Keratinocyte (primary cell): ENCODE measurements around the gene GRIP1. TPM values are rescaled to one million over a fixed set of nuclear protein-coding genes. Genes with fewer than 3 reads are reported as not detected.

Experiments used
- DNase-seq: peaks from one replicate; pipeline ENCODE4 v3.0.0-alpha.2; 2011; ENCODE audit warnings: low read depth, missing footprints, low spot score
- FAIRE-seq: peaks from 2 replicates; lab custom pipeline; 2011; peaks lifted over from hg19 to GRCh38; lab: Jason Lieb, UNC
- H2AFZ ChIP-seq: 2 replicates; pipeline ENCODE4 v1.6.0; 2012; ENCODE audit warnings: low read length, control low read depth, inconsistent platforms; ENCODE audit not compliant: control insufficient read depth
- H3K27ac ChIP-seq: 2 replicates; pipeline ENCODE4 v1.5.1; 2011; ENCODE audit warnings: low read length; ENCODE audit not compliant: control insufficient read depth, insufficient read depth
- H3K27me3 ChIP-seq: 3 replicates; pipeline ENCODE4 v1.6.0; 2011; ENCODE audit warnings: low read length; ENCODE audit not compliant: control insufficient read depth, insufficient read depth; ENCODE audit errors: extremely low read depth
- H3K36me3 ChIP-seq, 2 experiments: 2 replicates in 1 of 2; 3 replicates in 1 of 2; pipeline ENCODE4 v1.5.1; 2011; ENCODE audit warnings: low read length in 2 of 2, mild to moderate bottlenecking in 1 of 2; ENCODE audit not compliant: control insufficient read depth in 2 of 2, insufficient read depth in 2 of 2; ENCODE audit errors: extremely low read depth in 1 of 2
- H3K4me1 ChIP-seq: 3 replicates; pipeline ENCODE4 v1.5.1; 2011; ENCODE audit warnings: low read length; ENCODE audit not compliant: control insufficient read depth, insufficient read depth; ENCODE audit errors: extremely low read depth
- H3K4me2 ChIP-seq: 3 replicates; pipeline ENCODE4 v1.6.0; 2011; ENCODE audit warnings: low read depth, low read length; ENCODE audit not compliant: control insufficient read depth, insufficient read depth; ENCODE audit errors: extremely low read depth
- H3K4me3 ChIP-seq, 3 experiments: fragments of 200-600 bp in 1 of 3; sonication (generic) in 1 of 3; 2 replicates in 2 of 3; 3 replicates in 1 of 3; pipeline ENCODE4 v1.5.1; 2011 to 2016; ENCODE audit warnings: low read length in 3 of 3, mild to moderate bottlenecking in 3 of 3, control low read depth in 2 of 3, inconsistent platforms in 1 of 3, low read depth in 1 of 3, mixed read lengths in 1 of 3, mixed run types in 1 of 3, moderate library complexity in 1 of 3; ENCODE audit not compliant: control insufficient read depth in 2 of 3, insufficient read depth in 2 of 3; ENCODE audit errors: extremely low read depth in 1 of 3
- H3K79me2 ChIP-seq: 2 replicates; pipeline ENCODE4 v1.6.0; 2012; ENCODE audit warnings: low read length; ENCODE audit not compliant: control insufficient read depth, insufficient read depth
- H3K9ac ChIP-seq: 3 replicates; pipeline ENCODE4 v1.6.0; 2011; ENCODE audit warnings: low read length; ENCODE audit not compliant: control insufficient read depth, insufficient read depth; ENCODE audit errors: extremely low read depth
- H3K9me1 ChIP-seq: 3 replicates; pipeline ENCODE4 v1.6.0; 2011; ENCODE audit warnings: low read length; ENCODE audit not compliant: control insufficient read depth, insufficient read depth; ENCODE audit errors: extremely low read depth
- H3K9me3 ChIP-seq: 2 replicates; pipeline ENCODE4 v1.5.1; 2012; ENCODE audit warnings: low read depth, low read length; ENCODE audit not compliant: control insufficient read depth
- H4K20me1 ChIP-seq: 3 replicates; pipeline ENCODE4 v1.6.0; 2011; ENCODE audit warnings: low read length; ENCODE audit not compliant: control insufficient read depth, insufficient read depth; ENCODE audit errors: extremely low read depth
- EZH2 ChIP-seq: IDR thresholded peaks from one replicate; pipeline ENCODE4 v1.6.1; 2012; ENCODE audit warnings: inconsistent platforms, mild to moderate bottlenecking, low read length, moderate library complexity
- dilution Hi-C: fragments of 300-500 bp; cut with MboI; formaldehyde crosslinking; loops from one replicate; pipeline ENCODE4 v1.7.0; 2020; ENCODE audit warnings: low sequenced_read_pairs; ENCODE audit not compliant: extremely low pct_ligation_motif_present
- polyA plus RNA-seq, 5 experiments: library from polyadenylated mRNA; depleted of rRNA in 3 of 5; stranded (reverse) in 3 of 5; stranded (forward) in 1 of 5; unstranded in 1 of 5; fragments of >200 nt; gene quantifications; 1 replicate in 1 of 5; 2 replicates in 3 of 5; 3 replicates in 1 of 5; pipeline versions ENCODE4 v1.2.1 to v1.2.3, GENCODE V29; 2011 to 2012; ENCODE audit warnings: missing spikeins in 2 of 5, low read depth in 1 of 5, low replicate concordance in 1 of 5
- TF ChIP-seq, protein P1 (sequence below), 3 experiments: IDR thresholded peaks in 1 of 3; conservative IDR thresholded peaks in 1 of 3; optimal IDR thresholded peaks in 1 of 3; 2 replicates in 2 of 3; 3 replicates in 1 of 3; pipeline versions ENCODE3 to v1.5.1; 2011; ENCODE audit warnings: low read length in 3 of 3, mild to moderate bottlenecking in 3 of 3, moderate library complexity in 2 of 3, control low read depth in 1 of 3, inconsistent platforms in 1 of 3; ENCODE audit not compliant: insufficient read depth in 2 of 3; ENCODE audit errors: extremely low read depth in 1 of 3

Gene GRIP1
- polyA plus RNA-seq, 1 donor (not counting 4 experiments of a cell fraction or from before 2014, with no cell fraction given), result 6.7 TPM

DNA sequence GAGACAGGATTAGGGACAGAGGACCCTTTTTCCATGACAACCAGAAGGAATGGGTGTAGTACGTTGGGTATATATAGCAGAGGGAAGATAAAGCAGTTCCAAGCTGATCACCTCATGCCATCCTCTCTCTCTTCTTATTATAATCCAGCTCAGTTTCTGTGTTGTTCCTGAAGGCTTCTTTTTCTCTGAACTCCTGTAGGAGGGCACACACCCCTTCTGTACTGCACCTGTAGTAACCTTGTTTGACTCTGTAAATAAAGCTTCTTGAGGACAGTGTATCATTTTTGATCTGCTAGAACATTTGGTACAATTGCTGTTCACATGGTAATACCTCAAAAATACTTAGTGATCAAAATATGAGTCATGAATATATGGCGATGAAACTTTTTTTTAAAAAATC, 343.1 kb downstream of the GRIP1 start:
- no peak for TF ChIP-seq EZH2
- TF ChIP-seq, protein P1, sequence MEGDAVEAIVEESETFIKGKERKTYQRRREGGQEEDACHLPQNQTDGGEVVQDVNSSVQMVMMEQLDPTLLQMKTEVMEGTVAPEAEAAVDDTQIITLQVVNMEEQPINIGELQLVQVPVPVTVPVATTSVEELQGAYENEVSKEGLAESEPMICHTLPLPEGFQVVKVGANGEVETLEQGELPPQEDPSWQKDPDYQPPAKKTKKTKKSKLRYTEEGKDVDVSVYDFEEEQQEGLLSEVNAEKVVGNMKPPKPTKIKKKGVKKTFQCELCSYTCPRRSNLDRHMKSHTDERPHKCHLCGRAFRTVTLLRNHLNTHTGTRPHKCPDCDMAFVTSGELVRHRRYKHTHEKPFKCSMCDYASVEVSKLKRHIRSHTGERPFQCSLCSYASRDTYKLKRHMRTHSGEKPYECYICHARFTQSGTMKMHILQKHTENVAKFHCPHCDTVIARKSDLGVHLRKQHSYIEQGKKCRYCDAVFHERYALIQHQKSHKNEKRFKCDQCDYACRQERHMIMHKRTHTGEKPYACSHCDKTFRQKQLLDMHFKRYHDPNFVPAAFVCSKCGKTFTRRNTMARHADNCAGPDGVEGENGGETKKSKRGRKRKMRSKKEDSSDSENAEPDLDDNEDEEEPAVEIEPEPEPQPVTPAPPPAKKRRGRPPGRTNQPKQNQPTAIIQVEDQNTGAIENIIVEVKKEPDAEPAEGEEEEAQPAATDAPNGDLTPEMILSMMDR (optimal IDR thresholded peaks at IDR 0.05 in 1 of 3, IDR thresholded peaks at IDR 0.05 in 1 of 3, conservative IDR thresholded peaks at IDR 0.05 in 1 of 3; ENCODE audit: extremely low read depth in 1 of 3, insufficient read depth in 2 of 3, low read length in 3 of 3), result no peak
- H3K27me3 ChIP-seq, result no peaks in the 10 kb centered on the region
- H3K79me2 ChIP-seq, result no peaks in the 10 kb centered on the region
- DNase-seq (no peak), FAIRE-seq (no peak)
- no peaks in the 10 kb centered on the region for H3K9me3 ChIP-seq
- no peak overlapping the region for H3K27ac ChIP-seq
- no peak overlapping the region for H2AFZ ChIP-seq
- no peaks in the 10 kb centered on the region for H3K36me3 ChIP-seq
- dilution Hi-C loops, result no loop called here
- no peaks in the 10 kb centered on the region for H4K20me1 ChIP-seq
- no peak overlapping the region for H3K4me2 ChIP-seq
- H3K4me1 ChIP-seq, result no peaks in the 10 kb centered on the region
- no peak overlapping the region for H3K9ac ChIP-seq
- H3K9me1 ChIP-seq, result no peaks in the 10 kb centered on the region
- H3K4me3 ChIP-seq, result no peak overlapping the region

DNA sequence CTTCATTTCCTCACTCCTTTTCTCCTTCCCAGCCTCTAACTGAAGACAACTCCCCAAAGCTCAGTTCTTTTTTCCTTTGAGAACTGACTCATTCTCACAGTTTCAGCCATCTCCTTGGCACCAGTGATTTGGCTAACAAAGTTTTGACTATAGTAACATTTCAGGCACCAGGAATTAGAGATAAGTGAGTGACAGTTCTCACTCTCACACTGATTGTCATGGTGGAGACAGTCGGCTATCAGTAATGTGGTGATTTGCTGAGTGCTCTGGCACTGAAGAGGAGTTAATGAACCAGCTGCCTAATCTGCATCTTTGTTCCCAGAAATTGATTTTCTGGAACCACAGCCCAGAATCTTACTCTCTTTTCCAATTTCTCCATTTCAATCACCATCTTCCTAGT, 347.1 kb downstream of the GRIP1 start:
- no peaks in the 10 kb centered on the region for H4K20me1 ChIP-seq
- no peaks in the 10 kb centered on the region for H3K79me2 ChIP-seq
- H3K4me3 ChIP-seq, result no peak overlapping the region
- no peak overlapping the region for H3K9ac ChIP-seq
- no peak overlapping the region for H2AFZ ChIP-seq
- H3K36me3 ChIP-seq, result no peaks in the 10 kb centered on the region
- no peaks in the 10 kb centered on the region for H3K9me3 ChIP-seq
- H3K4me1 ChIP-seq, result peaks cover 20% of the 10 kb centered on the region
- H3K9me1 ChIP-seq, result no peaks in the 10 kb centered on the region
- no peak for TF ChIP-seq EZH2
- TF ChIP-seq, protein P1 (optimal IDR thresholded peaks at IDR 0.05 in 1 of 3, IDR thresholded peaks at IDR 0.05 in 1 of 3, conservative IDR thresholded peaks at IDR 0.05 in 1 of 3; ENCODE audit: extremely low read depth in 1 of 3, insufficient read depth in 2 of 3, low read length in 3 of 3), result no peak
- no peak overlapping the region for H3K4me2 ChIP-seq
- no peak for DNase-seq
- no peak for FAIRE-seq
- dilution Hi-C loops, result no loop called here
- no peaks in the 10 kb centered on the region for H3K27me3 ChIP-seq
- H3K27ac ChIP-seq, result no peak overlapping the region
